Measurements from ENCODE around the gene DNAL1.

DNAL1 gene

GRCh38 chr14:73744175-73744867 is 99.5 kb downstream of the DNAL1 start:
- DNase-seq (ENCODE audit: low spot score) = no peak

GRCh38 chr14:73744874-73745529 is 100.2 kb downstream of the DNAL1 start:
- peak; percentile 89 for DNase-seq (ENCODE audit: low spot score)

- DNase-seq (ENCODE audit: low spot score) = no peak
Observed at GRCh38 chr14:73745571-73746519, 101.1 kb downstream of the DNAL1 start.

- DNase-seq (ENCODE audit: low spot score) = no peak
Observed at GRCh38 chr14:73746520-73747378, 102.0 kb downstream of the DNAL1 start.

GRCh38 chr14:73747379-73748211 is 102.8 kb downstream of the DNAL1 start:
- DNase-seq (ENCODE audit: low spot score) = no peak

- no peak for DNase-seq (ENCODE audit: low spot score)
Observed at GRCh38 chr14:73748858-73749357, 104.1 kb downstream of the DNAL1 start.

- DNase-seq (ENCODE audit: low spot score) = no peak
Observed at GRCh38 chr14:73749706-73750530, 105.1 kb downstream of the DNAL1 start.

- no peak for DNase-seq (ENCODE audit: low spot score)
Observed at GRCh38 chr14:73750531-73750901, 105.7 kb downstream of the DNAL1 start.

- DNase-seq (ENCODE audit: low spot score) = peak; percentile 75
Observed at GRCh38 chr14:73751157-73751691, 106.4 kb downstream of the DNAL1 start.

- no peak for DNase-seq (ENCODE audit: low spot score)
Observed at GRCh38 chr14:73752297-73752992, 107.7 kb downstream of the DNAL1 start.
